ENCODE data around the gene RFC1. TPM values are rescaled to one million over a fixed set of nuclear protein-coding genes. Genes with fewer than 3 reads are reported as not detected.
"Not testable (repeated sequence)": the region's sequence is repeated elsewhere in the genome, so short reads cannot be mapped to it uniquely, and the experiment has no call there.

Gene RFC1
- polyA plus RNA-seq, 1 of the 3 experiments (the other 2 are of a cell fraction) = 14.9 TPM

- H3K4me3 ChIP-seq (ENCODE audit: low read depth in 2 of 2, low read length in 1 of 2) = no peak overlapping the region
- no peaks in the 10 kb centered on the region for H3K9me2 ChIP-seq
- H3K4me1 ChIP-seq (ENCODE audit: control insufficient read depth in 1 of 2, insufficient read depth in 2 of 2, low read depth in 1 of 2, low read length in 1 of 2) = no peaks in the 10 kb centered on the region
- no peaks in the 10 kb centered on the region for H3F3A ChIP-seq (replicated peaks; ENCODE audit: insufficient read depth)
- WGBS (ENCODE audit: low lambda C conversion rate) = 86% methylated on average over 2 of the region's 2 CpGs
- no peaks in the 10 kb centered on the region for H4K20me1 ChIP-seq (ENCODE audit: insufficient read depth)
- no peak for TF ChIP-seq JUND (IDR thresholded peaks at IDR 0.05)
- TF ChIP-seq TCF12 (IDR thresholded peaks at IDR 0.05) = no peak
- no peak for TF ChIP-seq GABPA (IDR thresholded peaks at IDR 0.05; ENCODE audit: low read depth)
- TF ChIP-seq MXI1 (IDR thresholded peaks at IDR 0.05; ENCODE audit: low read depth, low read length) = no peak
- TF ChIP-seq GATA2 (CRISPR knock-in tag; IDR thresholded peaks at IDR 0.05) = no peak
- no peak for TF ChIP-seq RCOR1 (IDR thresholded peaks at IDR 0.05; ENCODE audit: low read length)
- no peak for TF ChIP-seq REST (IDR thresholded peaks at IDR 0.05; ENCODE audit: low read depth, low read length)
- no peak for TF ChIP-seq USF1 (IDR thresholded peaks at IDR 0.05; ENCODE audit: borderline replicate concordance, low read depth)
- TF ChIP-seq IRF3 (IDR thresholded peaks at IDR 0.05; ENCODE audit: low read depth, low read length) = no peak
- TF ChIP-seq FOXM1 (IDR thresholded peaks at IDR 0.05; ENCODE audit: low read depth) = no peak
- TF ChIP-seq NFIC (IDR thresholded peaks at IDR 0.05; ENCODE audit: borderline replicate concordance) = no peak
- TF ChIP-seq MAX (IDR thresholded peaks at IDR 0.05; ENCODE audit: low read depth) = no peak
- H3K4me2 ChIP-seq = no peak overlapping the region
- no peaks in the 10 kb centered on the region for H3K27me3 ChIP-seq (ENCODE audit: insufficient read depth)
- no peak overlapping the region for H3K9ac ChIP-seq
- H3K27ac ChIP-seq (ENCODE audit: low read depth in 2 of 2, low read length in 1 of 2) = no peak overlapping the region
- H3K9me3 ChIP-seq = no peaks in the 10 kb centered on the region
- DNase-seq = no peak
- CTCF ChIA-PET = interaction anchor here (2.0 kb wide), 1 partner anchor 12 kb away, joined by 4 read pairs; no protein-coding TSS in a partner anchor
- H3K36me3 ChIP-seq (replicated peaks in 1 of 2; ENCODE audit: control insufficient read depth in 1 of 2, insufficient read depth in 2 of 2, low read length in 1 of 2) = no peaks in the 10 kb centered on the region
- no peaks in the 10 kb centered on the region for H3K79me2 ChIP-seq (ENCODE audit: insufficient read depth)
- H2AFZ ChIP-seq (ENCODE audit: low read depth) = no peak overlapping the region
- POLR2A ChIA-PET = no interaction called here
These were observed 49.6 kb upstream of the RFC1 start for GRCh38 chr4:39415678-39416283.

GRCh38 chr4:39411561-39411960, 45.4 kb upstream of the RFC1 start:
- H3F3A ChIP-seq (replicated peaks; ENCODE audit: insufficient read depth); H3K9me2 ChIP-seq; H3K36me3 ChIP-seq (replicated peaks in 1 of 2; ENCODE audit: control insufficient read depth in 1 of 2, insufficient read depth in 2 of 2, low read length in 1 of 2); H3K27me3 ChIP-seq (ENCODE audit: insufficient read depth); DNase-seq; H3K9ac ChIP-seq; H3K27ac ChIP-seq (ENCODE audit: low read depth in 2 of 2, low read length in 1 of 2); H3K9me3 ChIP-seq; H4K20me1 ChIP-seq (ENCODE audit: insufficient read depth); CTCF ChIA-PET; H3K4me2 ChIP-seq; POLR2A ChIA-PET; H3K79me2 ChIP-seq (ENCODE audit: insufficient read depth); H3K4me3 ChIP-seq (ENCODE audit: low read depth in 2 of 2, low read length in 1 of 2); H2AFZ ChIP-seq (ENCODE audit: low read depth); H3K4me1 ChIP-seq (ENCODE audit: control insufficient read depth in 1 of 2, insufficient read depth in 2 of 2, low read depth in 1 of 2, low read length in 1 of 2): not testable (repeated sequence)
- WGBS (ENCODE audit: low lambda C conversion rate) = 87% methylated on average over 8 of the region's 8 CpGs
